Endodermal cell (in vitro differentiated cells): Measurements from ENCODE around the gene ECE1. TPM values are rescaled to one million over a fixed set of nuclear protein-coding genes. Genes with fewer than 3 reads are reported as not detected.

ENCODE experiments used
- DNase-seq: peaks from one replicate; pipeline ENCODE4 v3.0.0-alpha.2; 2017
- H3K27ac ChIP-seq: 2 replicates; pipeline ENCODE4 v1.5.1; 2013; ENCODE audit warnings: mild to moderate bottlenecking, low read depth, low read length, moderate library complexity
- H3K27me3 ChIP-seq: 2 replicates; pipeline ENCODE4 v1.6.1; 2013; ENCODE audit warnings: mild to moderate bottlenecking, low read length, moderate library complexity; ENCODE audit not compliant: insufficient read depth, control insufficient read depth, poor library complexity, severe bottlenecking
- H3K36me3 ChIP-seq: 2 replicates; pipeline ENCODE4 v1.7.0; 2013; ENCODE audit warnings: mild to moderate bottlenecking, low read length, moderate library complexity; ENCODE audit not compliant: control insufficient read depth, insufficient read depth
- H3K4me1 ChIP-seq: one replicate; pipeline ENCODE4 v1.7.0; 2013; ENCODE audit warnings: low read length; ENCODE audit not compliant: control insufficient read depth, insufficient read depth
- H3K4me3 ChIP-seq: 2 replicates; pipeline ENCODE4 v1.5.1; 2013; ENCODE audit warnings: mild to moderate bottlenecking, low read length, moderate library complexity
- H3K9ac ChIP-seq: 2 replicates; pipeline ENCODE4 v1.6.1; 2013; ENCODE audit warnings: mild to moderate bottlenecking, low read length, moderate library complexity; ENCODE audit not compliant: poor library complexity, severe bottlenecking; ENCODE audit errors: extremely low read depth
- H3K9me3 ChIP-seq: 2 replicates; pipeline ENCODE4 v1.6.1; 2013; ENCODE audit warnings: mild to moderate bottlenecking, low read length, moderate library complexity; ENCODE audit not compliant: control insufficient read depth
- H3K27ac Mint-ChIP-seq: 2 replicates; pipeline ENCODE4 v1.8.0; 2020; ENCODE audit warnings: mixed read lengths
- H3K27me3 Mint-ChIP-seq: 2 replicates; pipeline ENCODE4 v1.8.0; 2021; ENCODE audit warnings: mild to moderate bottlenecking, mixed read lengths; ENCODE audit not compliant: insufficient read depth
- H3K36me3 Mint-ChIP-seq: 2 replicates; pipeline ENCODE4 v1.8.0; 2020; ENCODE audit warnings: low read depth, mixed read lengths
- H3K4me1 Mint-ChIP-seq: 2 replicates; pipeline ENCODE4 v1.8.0; 2020; ENCODE audit warnings: mixed read lengths
- H3K4me3 Mint-ChIP-seq: 2 replicates; pipeline ENCODE4 v1.8.0; 2020; ENCODE audit warnings: mild to moderate bottlenecking, moderate library complexity, mixed read lengths
- H3K9me3 Mint-ChIP-seq: 2 replicates; pipeline ENCODE4 v1.8.0; 2020; ENCODE audit warnings: mild to moderate bottlenecking, mixed read lengths
- CTCF ChIP-seq: fragments of 200-600 bp; sonication (generic); conservative IDR thresholded peaks from 2 replicates; pipeline ENCODE4 v1.5.0; 2021; ENCODE audit warnings: antibody characterized with exemption, mild to moderate bottlenecking
- WGBS, 2 experiments: methylation state at CpG; one replicate each; pipeline versions ENCODE4 v1.1.5 to v1.1.7; 2013; ENCODE audit warnings: missing lambda C conversion rate in 2 of 2, mixed read lengths in 1 of 2; ENCODE audit not compliant: insufficient coverage in 1 of 2, insufficient read length in 1 of 2; 5-methylcytosine and 5-hydroxymethylcytosine counted together
- total RNA-seq, 2 donors: library from RNA; stranded (reverse); fragmentation: NEBNext Ultra II Directional in 1 of 2; extraction: Animal tissue kit (Norgen Biotek cat#: 25700) in 1 of 2; gene quantifications; 2 replicates in 1 of 2; 3 replicates in 1 of 2; pipeline ENCODE4 v1.2.1, GENCODE V29; 2021

Gene ECE1
- total RNA-seq, 2 donors from 2014 or later: 47.8 to 57.9 TPM

- no peak overlapping the region for H3K9ac ChIP-seq
- DNase-seq: no peak
- H3K9me3 ChIP-seq: no peaks in the 10 kb centered on the region
- H3K4me1 ChIP-seq: no peaks in the 10 kb centered on the region
- no peaks in the 10 kb centered on the region for H3K9me3 Mint-ChIP-seq
- no peak overlapping the region for H3K27ac Mint-ChIP-seq
- H3K36me3 ChIP-seq: peaks cover 17% of the 10 kb centered on the region
- no peaks in the 10 kb centered on the region for H3K4me1 Mint-ChIP-seq
- H3K36me3 Mint-ChIP-seq: peaks cover 26% of the 10 kb centered on the region
- H3K27ac ChIP-seq: no peak overlapping the region
- TF ChIP-seq CTCF: no peak
- H3K27me3 Mint-ChIP-seq: no peaks in the 10 kb centered on the region
- 96 to 98% methylated on average over 8 to 9 of the region's 9 CpGs for WGBS, 2 experiments
- H3K4me3 Mint-ChIP-seq: no peak overlapping the region
- H3K4me3 ChIP-seq: no peak overlapping the region
- H3K27me3 ChIP-seq: no peaks in the 10 kb centered on the region
Measured at GRCh38 chr1:21249940-21250493, 40.2 kb downstream of the ECE1 start.

GRCh38 chr1:21247892-21248715 lies 42.2 kb downstream of the ECE1 start:
- H3K4me3 ChIP-seq: no peak overlapping the region
- H3K36me3 ChIP-seq: peaks cover 15% of the 10 kb centered on the region
- Mint-ChIP-seq H3K36me3 (peaks cover 36% of the 10 kb centered on the region), H3K4me3 (no peak overlapping the region), H3K4me1 (no peaks in the 10 kb centered on the region), H3K27me3 (no peaks in the 10 kb centered on the region), H3K27ac (no peak overlapping the region), H3K9me3 (no peaks in the 10 kb centered on the region)
- 92 to 96% methylated on average over 9 to 14 of the region's 14 CpGs for WGBS, 2 experiments
- H3K27ac ChIP-seq: no peak overlapping the region
- no peak overlapping the region for H3K9ac ChIP-seq
- no peak for TF ChIP-seq CTCF
- no peak for DNase-seq
- no peaks in the 10 kb centered on the region for H3K4me1 ChIP-seq
- no peaks in the 10 kb centered on the region for H3K9me3 ChIP-seq
- H3K27me3 ChIP-seq: no peaks in the 10 kb centered on the region

- Histone ChIP-seq H3K4me1 (peaks cover 1% of the 10 kb centered on the region), H3K9me3 (no peaks in the 10 kb centered on the region), H3K9ac (no peak overlapping the region), H3K27me3 (no peaks in the 10 kb centered on the region), H3K27ac (no peak overlapping the region), H3K4me3 (no peak overlapping the region), H3K36me3 (peaks cover 15% of the 10 kb centered on the region)
- H3K4me1 Mint-ChIP-seq: peaks cover 3% of the 10 kb centered on the region
- no peak for TF ChIP-seq CTCF
- 92 to 96% methylated on average over 16 to 20 of the region's 20 CpGs for WGBS, 2 experiments
- no peak overlapping the region for H3K27ac Mint-ChIP-seq
- H3K27me3 Mint-ChIP-seq: no peaks in the 10 kb centered on the region
- H3K9me3 Mint-ChIP-seq: no peaks in the 10 kb centered on the region
- peaks cover 31% of the 10 kb centered on the region for H3K36me3 Mint-ChIP-seq
- H3K4me3 Mint-ChIP-seq: no peak overlapping the region
- no peak for DNase-seq
Measured at GRCh38 chr1:21246905-21247642, 43.2 kb downstream of the ECE1 start.
